GM19467 (cell line): Measurements from ENCODE around the gene SGTA.
"Not testable (repeated sequence)": the region's sequence is repeated elsewhere in the genome, so short reads cannot be mapped to it uniquely, and the experiment has no call there.

Source experiments
- ATAC-seq: cut with Tn5 transposase; IDR thresholded peaks from one replicate; pipeline ENCODE4 v1.9.1; 2021; ENCODE audit warnings: mild to moderate bottlenecking, moderate library complexity; ENCODE audit not compliant: unreplicated experiment

Gene SGTA

DNA sequence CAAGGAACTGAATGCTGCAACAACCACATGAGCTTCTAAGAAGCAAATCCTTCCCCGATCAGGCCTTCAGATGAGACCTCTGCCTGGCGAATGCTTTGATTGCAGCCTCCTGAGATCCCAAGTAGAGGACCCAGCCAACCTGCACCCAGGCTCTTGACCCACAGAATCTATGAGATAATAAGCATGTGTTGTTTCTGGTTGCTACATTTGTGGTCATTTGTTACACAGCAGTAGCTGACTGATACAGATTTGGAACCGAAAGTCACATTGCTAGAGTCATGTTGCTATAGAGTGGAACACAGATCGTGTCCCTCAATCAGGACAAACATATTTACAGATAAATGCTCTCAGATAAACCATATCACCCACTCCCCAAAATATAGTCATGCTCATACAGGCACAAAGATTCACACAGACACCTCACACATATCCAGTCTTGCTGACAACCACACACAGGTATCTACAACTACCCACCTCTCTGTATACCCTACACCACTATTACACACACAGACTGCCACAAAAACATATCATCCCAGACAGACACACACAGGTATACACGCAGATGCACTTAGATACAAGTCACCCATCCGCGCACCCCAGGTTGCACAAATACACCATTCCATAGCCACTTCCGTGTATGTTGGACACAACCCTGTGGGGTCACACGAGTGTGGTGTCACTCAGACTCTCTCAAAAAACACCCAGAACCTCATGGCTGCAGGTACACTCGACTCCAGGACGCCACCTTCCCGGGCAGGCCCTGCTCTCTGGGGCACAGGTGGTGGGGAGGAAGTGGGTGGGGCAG lies 67.4 kb downstream of the SGTA start:
- ATAC-seq = no peak

DNA sequence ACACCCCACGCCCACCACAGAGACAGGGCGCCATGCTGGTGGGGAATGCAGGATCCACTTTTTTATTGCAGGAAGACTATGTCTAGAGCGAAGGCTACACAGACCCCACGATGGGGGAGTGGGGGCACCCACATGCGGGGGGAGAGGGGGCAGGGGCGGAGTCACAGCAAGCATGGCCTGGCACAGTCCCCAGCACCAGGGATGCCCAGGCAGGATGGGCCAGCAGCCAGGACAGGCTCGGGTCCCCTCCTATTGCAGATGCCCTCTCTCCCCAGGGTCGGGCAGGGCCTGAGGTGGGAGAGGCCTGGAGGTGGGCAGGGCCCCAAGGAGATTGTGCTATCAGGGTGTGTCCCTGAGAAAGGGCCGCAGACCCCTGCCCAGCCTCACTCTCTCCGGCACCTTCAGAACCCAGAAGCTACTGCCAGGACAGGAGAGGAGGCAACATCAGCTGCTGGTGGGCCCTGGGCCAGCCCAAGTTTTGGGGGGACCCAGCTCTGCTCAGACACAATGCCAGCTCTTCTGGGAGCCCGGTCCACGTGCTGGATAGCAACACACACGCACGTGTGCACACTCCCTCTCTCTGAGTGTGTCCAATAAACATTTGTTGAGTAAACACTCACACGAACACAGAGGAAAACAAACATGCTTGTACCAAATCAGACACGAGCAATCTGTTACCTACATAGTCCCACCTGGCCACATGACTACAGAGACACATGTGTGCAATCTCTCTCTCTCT lies 68.4 kb downstream of the SGTA start:
- no peak for ATAC-seq

DNA sequence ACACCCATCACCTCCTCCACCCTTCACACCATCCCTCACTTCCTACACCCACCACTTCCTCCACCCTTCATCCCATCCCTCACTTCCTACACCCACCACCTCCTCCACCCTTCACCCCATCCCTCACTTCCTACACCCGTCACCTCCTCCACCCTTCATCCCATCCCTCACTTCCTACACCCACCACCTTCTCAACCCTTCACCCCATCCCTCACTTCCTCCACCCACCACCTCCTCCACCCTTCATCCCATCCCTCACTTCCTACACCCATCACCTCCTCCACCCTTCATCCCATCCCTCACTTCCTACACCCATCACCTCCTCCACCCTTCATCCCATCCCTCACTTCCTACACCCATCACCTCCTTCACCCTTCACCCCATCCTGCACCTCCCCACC lies 69.0 kb downstream of the SGTA start:
- not testable (repeated sequence) for ATAC-seq

DNA sequence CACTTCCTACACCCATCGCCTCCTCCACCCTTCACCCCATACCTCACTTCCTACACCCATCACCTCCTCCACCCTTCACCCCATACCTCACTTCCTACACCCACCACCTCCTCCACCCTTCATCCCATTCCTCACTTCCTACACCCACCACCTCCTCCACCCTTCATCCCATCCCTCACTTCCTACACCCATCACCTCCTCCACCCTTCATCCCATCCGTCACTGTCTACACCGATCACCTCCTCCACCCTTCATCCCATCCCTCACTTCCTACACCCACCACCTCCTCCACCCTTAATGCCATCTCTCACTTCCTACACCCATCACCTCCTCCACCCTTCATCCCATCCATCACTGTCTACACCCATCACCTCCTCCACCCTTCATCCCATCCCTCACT lies 69.9 kb downstream of the SGTA start:
- not testable (repeated sequence) for ATAC-seq

DNA sequence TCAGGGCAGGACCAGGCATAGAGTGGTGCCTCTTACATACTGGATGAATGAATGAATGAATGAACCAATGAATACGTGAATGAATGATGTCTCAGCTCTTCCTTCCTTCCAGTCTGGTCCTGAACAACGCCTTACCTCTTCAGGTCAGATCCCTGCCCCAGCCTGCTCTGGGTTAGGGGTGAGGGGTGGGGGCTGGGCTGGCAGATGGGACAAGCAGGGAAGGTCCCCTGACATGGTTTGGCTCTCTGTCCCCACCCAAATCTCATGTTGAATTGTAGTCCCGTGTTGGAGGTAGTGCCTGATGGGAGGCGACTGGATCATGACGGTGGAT lies 71.2 kb downstream of the SGTA start:
- no peak for ATAC-seq

DNA sequence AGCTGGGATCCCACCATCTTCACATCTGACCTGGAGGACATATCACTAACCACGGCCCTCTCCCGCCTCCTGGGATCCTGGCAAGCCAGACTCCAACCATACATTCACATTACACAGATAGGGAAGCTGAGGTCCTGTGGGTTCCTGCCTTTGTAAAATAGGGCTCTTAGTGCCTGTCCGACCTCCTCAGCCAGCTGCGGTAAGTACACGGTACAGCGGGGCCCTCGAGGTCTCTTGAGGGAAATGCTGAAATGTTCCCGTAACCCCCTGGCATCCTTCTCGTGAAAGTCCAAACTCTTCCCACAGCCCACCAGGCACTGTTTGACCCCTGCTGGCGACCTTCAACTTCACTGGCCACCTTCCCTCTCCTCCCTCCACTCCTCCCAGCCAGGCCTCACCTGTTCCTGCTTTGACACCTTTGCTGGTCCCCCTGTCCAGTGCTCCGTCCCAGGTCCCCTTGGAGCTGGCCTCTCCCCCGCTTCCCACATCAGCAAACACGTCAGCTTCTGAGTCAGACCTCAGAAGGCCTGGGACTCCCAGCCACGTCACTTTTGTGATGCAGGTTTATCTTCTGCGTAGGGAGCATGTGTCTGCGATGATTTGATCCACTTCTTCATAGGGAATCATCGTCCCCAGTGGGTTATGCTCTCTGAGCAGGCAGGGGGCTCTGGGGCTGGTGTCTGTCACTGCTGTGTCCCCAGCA lies 71.8 kb downstream of the SGTA start:
- ATAC-seq = no peak

DNA sequence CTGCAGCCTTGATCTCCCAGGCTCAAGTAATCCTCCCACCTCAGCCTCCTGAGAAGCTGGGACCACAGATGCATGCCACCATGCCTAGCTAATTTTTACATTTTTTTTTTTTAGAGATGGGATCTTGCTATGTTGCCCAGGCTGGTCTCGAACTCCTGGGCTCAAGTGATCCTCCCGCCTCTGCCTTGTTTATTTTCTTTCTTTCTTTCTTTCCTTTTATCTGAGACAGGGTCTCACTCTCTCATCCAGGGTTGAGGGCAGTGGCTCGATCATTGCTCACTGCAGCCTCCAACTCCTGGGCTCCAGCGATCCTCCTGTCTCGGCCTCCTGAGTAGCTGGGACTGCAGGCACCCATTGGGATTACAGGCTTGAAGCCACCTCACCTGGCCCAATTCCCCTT lies 76.8 kb downstream of the SGTA start:
- no peak for ATAC-seq
